Ishikawa (cell line): ENCODE measurements around the gene ASB2.
A peak's percentile ranks its signal among the peaks of the same experiment; 100 is the strongest.

Source experiments
- CEBPB ChIP-seq: IDR thresholded peaks from 2 replicates; pipeline ENCODE4 v1.6.1; 2012
- CREB1 ChIP-seq: IDR thresholded peaks from 2 replicates; pipeline ENCODE4 v1.6.1; 2012; ENCODE audit warnings: low read depth
- EGR1 ChIP-seq: IDR thresholded peaks from 2 replicates; pipeline ENCODE4 v1.6.1; 2012
- EP300 ChIP-seq: IDR thresholded peaks from 2 replicates; pipeline ENCODE4 v1.6.1; 2012; ENCODE audit warnings: borderline replicate concordance
- FOXM1 ChIP-seq: IDR thresholded peaks from 2 replicates; pipeline ENCODE4 v1.6.1; 2012; ENCODE audit warnings: low read depth, borderline replicate concordance
- MAX ChIP-seq: IDR thresholded peaks from 2 replicates; pipeline ENCODE4 v1.6.1; 2012
- NFIC ChIP-seq: IDR thresholded peaks from 2 replicates; pipeline ENCODE4 v1.6.1; 2012
- RAD21 ChIP-seq: IDR thresholded peaks from 2 replicates; pipeline ENCODE4 v1.6.1; 2012; ENCODE audit warnings: low read depth
- REST ChIP-seq: IDR thresholded peaks from 2 replicates; pipeline ENCODE4 v1.6.1; 2012; ENCODE audit warnings: low read depth, mild to moderate bottlenecking
- TAF1 ChIP-seq: IDR thresholded peaks from 2 replicates; pipeline ENCODE4 v1.6.1; 2012; ENCODE audit warnings: low read depth, mild to moderate bottlenecking
- TCF12 ChIP-seq: IDR thresholded peaks from 2 replicates; pipeline ENCODE4 v1.6.1; 2012; ENCODE audit warnings: low read depth
- TEAD4 ChIP-seq: IDR thresholded peaks from 2 replicates; pipeline ENCODE4 v1.6.1; 2012
- USF1 ChIP-seq: IDR thresholded peaks from 2 replicates; pipeline ENCODE4 v1.6.1; 2012
- YY1 ChIP-seq: IDR thresholded peaks from 2 replicates; pipeline ENCODE4 v1.6.1; 2012; ENCODE audit warnings: low read depth
- ZBTB7A ChIP-seq: IDR thresholded peaks from 2 replicates; pipeline ENCODE4 v1.6.1; 2012; ENCODE audit warnings: low read depth

ASB2 gene

GRCh38 chr14:93976477-93977057 is at the start of gene ASB2:
ASB2 (minus strand) TSS chr14:93976570; CDS start chr14:93964539, 12,031 bp downstream.
- TF ChIP-seq CREB1 (no peak), RAD21 (no peak), USF1 (no peak), YY1 (no peak), EP300 (no peak), EGR1 (no peak), ZBTB7A (no peak), FOXM1 (no peak), TCF12 (no peak), CEBPB (no peak), MAX (no peak), NFIC (no peak), TAF1 (no peak), TEAD4 (no peak), REST (no peak)

GRCh38 chr14:94025720-94026119 is 49.4 kb upstream of the ASB2 start:
- TF ChIP-seq MAX (no peak), USF1 (no peak), TEAD4 (no peak), EP300 (no peak), FOXM1 (no peak)

GRCh38 chr14:94024549-94024948 is 48.2 kb upstream of the ASB2 start:
- no peak for TF ChIP-seq TAF1

GRCh38 chr14:94022532-94023411 is 46.4 kb upstream of the ASB2 start:
- no peak for TF ChIP-seq EP300
- 0 out of 2 replicates have a peak, but pooled peaks have one; percentile 13 for TF ChIP-seq CEBPB

GRCh38 chr14:94021416-94022157 is 45.2 kb upstream of the ASB2 start:
- TF ChIP-seq MAX (no peak), CEBPB (no peak), TCF12 (no peak), TEAD4 (no peak), FOXM1 (no peak), EGR1 (no peak), TAF1 (no peak), YY1 (no peak), NFIC (no peak)

- TF ChIP-seq RAD21 (no peak), NFIC (no peak), MAX (no peak), CREB1 (no peak), TAF1 (no peak), YY1 (no peak), EP300 (no peak), CEBPB (no peak), ZBTB7A (no peak), FOXM1 (no peak), USF1 (no peak), REST (no peak), TCF12 (no peak), EGR1 (no peak)
Measured at GRCh38 chr14:94021001-94021400, 44.6 kb upstream of the ASB2 start.
